ENCODE data around the gene UNC13A.

The UNC13A gene

DNA sequence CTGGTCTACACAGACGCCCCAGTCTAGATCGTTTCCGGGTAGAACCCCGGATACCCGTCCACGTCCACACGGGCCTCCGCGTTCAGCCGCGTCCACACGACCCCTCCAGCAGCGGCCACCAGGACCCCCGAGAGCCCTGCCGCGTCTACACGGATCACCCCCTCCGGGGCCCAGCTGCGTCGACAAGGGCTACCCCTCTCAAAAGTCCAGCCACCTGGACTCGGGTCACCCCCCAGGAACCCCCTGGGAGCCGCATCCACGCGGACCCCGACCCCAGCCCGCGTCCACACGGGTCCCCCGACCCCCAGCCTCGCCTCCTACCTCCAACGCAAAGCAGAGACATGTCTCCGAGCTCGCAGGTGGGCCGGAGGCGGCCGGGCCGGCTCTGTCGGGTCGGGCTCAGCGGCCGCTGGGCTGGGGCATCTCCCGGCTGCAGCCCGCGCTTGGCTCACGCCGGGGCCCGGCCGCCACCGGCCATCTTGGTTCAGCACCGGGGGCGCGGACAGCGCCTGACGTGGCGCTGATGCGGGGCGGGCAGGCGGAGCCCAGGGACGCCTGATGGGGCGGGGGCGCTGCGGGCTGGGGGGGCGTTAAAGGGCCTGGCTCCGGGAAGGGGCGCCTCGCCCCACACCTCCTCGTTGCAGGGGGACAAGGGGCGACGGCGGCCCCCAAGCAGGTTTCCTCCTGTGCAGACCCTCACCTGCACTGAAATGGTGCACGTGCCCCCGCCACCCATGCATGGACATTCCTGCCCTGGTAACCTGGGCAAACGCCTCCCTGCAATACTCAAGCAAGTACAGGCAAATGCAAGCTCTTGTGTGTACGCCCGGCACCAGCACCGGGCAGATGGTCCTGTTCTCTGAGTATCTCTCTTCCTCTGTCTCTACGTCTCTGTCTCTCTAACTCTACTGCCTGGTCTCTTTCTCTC, at the start of gene UNC13A:
UNC13A (minus strand) TSS at position 498 of the 928 bp plus-strand sequence; CDS start at position 343, 155 bp downstream.
- DNase-seq, result peak; percentile 78

DNA sequence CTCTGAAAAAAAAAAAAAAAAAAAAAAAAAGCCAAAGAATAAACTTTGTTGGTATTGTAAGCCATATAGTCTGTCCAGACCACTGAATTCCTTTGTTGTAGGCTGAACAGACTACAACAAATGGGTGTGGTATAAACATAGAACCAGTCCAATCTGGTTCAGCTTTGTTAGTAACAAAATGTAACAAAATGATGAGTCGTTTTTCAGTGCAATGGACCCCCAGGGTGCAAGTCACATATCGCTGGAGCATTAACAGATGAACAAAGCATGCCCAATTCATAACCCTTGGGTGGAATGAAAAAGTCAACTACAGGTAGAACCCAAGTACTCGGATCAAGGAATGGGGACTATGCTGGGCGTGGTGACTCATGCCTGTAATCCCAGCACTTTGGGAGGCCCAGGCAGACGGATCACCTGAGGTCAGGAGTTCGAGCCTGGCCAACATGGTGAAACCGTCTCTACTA, 49.6 kb upstream of the UNC13A start:
- DNase-seq, result no peak

DNA sequence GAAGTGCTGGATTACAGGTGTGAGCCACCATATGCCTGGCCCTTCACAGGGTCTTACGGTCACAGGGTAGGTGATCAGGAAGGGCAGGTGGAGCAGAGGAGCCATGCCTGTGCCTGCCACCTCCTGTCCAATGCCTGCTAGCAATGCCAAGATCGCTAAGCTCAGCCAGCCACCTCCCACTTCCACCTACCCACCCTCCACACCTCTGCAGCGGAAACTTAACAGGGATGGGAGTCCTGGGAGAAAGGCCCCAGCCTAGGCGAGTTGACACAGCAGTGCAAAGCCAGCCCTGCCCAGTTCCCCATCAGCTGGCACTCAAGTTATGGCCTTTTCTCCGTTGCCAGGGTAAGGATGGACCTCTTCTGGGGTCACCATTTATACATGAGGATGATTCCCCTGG, 47.3 kb upstream of the UNC13A start:
- DNase-seq, result no peak

DNA sequence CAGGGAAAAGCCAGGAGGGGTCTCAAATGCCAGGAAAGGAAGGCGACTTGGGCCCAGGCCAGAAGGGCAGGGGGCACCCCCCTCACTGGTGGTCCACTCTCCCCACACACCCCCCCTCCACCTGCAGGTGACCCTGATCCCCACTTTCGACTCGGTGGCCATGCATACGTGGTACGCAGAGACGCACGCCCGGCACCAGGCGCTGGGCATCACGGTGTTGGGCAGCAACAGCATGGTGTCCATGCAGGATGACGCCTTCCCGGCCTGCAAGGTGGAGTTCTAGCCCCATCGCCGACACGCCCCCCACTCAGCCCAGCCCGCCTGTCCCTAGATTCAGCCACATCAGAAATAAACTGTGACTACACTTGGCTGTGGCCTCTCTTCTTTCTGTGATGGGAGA, 46.0 kb upstream of the UNC13A start:
- no peak for DNase-seq

DNA sequence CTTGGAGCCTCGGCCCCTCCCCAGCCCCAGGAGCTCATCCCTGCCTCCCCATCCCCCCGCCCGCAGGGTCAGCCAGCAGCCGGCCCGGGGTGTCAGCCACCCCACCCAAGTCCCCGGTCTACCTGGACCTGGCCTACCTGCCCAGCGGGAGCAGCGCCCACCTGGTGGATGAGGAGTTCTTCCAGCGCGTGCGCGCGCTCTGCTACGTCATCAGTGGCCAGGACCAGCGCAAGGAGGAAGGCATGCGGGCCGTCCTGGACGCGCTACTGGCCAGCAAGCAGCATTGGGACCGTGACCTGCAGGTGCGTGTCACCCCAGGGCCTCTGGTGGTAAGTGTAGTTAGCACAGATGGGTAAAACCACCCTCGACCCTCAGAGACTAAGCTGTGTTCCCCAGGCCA, 45.0 kb upstream of the UNC13A start:
- DNase-seq, result no peak

DNA sequence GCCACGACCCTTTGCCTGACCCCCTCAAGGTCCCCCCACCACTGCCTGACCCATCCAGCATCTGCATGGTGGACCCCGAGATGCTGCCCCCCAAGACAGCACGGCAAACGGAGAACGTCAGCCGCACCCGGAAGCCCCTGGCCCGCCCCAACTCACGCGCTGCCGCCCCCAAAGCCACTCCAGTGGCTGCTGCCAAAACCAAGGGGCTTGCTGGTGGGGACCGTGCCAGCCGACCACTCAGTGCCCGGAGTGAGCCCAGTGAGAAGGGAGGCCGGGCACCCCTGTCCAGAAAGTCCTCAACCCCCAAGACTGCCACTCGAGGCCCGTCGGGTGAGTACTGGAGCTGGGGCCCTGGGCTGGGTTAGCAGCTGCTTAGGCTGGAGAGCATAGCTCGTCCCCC, 39.7 kb upstream of the UNC13A start:
- no peak for DNase-seq

DNA sequence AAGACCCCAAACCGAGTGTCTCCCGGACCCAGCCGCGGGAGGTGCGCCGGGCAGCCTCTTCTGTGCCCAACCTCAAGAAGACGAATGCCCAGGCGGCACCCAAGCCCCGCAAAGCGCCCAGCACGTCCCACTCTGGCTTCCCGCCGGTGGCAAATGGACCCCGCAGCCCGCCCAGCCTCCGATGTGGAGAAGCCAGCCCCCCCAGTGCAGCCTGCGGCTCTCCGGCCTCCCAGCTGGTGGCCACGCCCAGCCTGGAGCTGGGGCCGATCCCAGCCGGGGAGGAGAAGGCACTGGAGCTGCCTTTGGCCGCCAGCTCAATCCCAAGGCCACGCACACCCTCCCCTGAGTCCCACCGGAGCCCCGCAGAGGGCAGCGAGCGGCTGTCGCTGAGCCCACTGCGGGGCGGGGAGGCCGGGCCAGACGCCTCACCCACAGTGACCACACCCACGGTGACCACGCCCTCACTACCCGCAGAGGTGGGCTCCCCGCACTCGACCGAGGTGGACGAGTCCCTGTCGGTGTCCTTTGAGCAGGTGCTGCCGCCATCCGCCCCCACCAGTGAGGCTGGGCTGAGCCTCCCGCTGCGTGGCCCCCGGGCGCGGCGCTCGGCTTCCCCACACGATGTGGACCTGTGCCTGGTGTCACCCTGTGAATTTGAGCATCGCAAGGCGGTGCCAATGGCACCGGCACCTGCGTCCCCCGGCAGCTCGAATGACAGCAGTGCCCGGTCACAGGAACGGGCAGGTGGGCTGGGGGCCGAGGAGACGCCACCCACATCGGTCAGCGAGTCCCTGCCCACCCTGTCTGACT, 39.0 kb upstream of the UNC13A start:
- no peak for DNase-seq

DNA sequence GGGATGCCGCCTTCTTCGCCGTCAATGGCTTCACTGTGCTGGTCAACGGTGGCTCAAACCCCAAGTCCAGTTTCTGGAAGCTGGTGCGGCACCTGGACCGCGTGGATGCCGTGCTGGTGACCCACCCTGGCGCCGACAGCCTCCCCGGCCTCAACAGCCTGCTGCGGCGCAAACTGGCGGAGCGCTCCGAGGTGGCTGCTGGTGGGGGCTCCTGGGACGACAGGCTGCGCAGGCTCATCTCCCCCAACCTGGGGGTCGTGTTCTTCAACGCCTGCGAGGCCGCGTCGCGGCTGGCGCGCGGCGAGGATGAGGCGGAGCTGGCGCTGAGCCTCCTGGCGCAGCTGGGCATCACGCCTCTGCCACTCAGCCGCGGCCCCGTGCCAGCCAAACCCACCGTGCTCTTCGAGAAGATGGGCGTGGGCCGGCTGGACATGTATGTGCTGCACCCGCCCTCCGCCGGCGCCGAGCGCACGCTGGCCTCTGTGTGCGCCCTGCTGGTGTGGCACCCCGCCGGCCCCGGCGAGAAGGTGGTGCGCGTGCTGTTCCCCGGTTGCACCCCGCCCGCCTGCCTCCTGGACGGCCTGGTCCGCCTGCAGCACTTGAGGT, 38.1 kb upstream of the UNC13A start:
- DNase-seq, result no peak

DNA sequence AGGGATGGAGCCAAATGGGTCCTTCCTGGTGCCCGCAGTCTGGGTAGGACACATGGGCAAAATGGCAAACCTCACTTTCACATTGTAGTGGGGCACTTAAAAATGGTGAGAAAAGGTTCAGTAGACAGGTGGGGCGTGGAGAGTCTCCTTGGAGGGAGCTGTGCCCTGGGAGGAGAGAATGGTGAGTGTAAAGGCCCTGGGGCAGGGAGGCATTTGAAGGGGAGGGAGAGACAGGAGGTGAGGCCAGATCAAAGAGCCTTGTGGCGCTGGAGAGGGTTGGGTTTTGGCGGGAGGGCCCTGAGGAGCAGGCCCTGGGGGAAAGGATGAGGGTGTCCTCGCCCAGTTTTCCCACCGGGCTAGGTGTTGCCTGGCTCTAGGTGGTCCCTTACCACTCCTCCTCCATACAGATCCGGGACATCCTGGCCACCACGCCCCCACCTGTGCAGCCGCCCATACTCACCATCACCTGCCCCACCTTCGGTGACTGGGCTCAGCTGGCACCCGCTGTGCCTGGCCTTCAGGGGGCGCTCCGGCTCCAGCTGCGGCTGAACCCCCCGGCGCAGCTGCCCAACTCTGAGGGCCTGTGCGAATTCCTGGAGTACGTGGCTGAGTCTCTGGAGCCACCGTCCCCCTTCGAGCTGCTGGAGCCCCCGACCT, 37.4 kb upstream of the UNC13A start:
- no peak for DNase-seq

DNA sequence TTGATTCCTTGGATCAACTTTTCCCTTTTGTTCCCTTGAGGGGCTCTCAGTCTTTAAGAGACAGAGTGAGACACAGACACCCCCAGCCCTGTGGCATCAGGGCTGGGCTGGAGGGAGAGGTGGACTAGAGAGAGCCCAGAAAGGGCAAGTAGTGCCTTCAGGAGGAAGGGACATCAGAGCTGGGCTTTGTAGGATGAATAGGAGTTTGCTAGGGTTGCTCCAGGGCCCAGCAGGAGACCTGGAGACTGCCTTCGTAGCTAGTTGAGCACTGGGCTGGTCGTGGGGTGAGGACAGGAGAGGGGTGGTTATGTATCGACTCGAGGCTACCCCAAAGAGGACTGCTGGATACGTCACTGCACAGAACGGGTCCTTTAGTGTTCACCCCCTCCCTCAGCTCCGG, 36.5 kb upstream of the UNC13A start:
- no peak for DNase-seq

DNA sequence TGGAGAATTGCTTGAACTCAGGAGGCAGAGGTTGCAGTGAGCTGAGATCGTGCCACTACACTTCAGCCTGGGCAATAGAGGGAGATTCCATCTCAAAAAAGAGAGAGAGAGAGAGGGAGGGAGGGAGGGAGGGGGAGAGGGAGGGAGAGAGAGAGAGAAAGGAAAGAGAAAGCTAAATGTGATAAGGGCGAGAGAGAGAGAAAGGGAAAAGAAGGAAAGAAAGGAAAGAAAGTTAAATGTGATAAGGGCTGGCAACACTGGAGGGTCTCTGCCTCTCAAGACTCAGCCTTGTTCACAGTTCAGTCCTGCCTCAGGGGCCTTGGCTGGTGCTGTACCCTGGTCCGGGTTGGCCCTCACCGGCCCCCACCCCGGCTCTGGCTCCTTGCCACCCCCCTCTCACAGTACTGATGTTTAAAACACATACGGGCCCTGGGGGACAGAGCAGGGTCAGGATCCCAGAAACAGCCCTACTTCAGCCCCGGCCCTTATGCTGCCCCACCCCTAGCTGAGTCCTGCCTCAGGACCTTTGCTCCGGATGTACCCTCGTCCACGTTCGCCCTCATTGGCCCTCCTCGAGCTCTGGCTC, 34.6 kb upstream of the UNC13A start:
- no peak for DNase-seq

DNA sequence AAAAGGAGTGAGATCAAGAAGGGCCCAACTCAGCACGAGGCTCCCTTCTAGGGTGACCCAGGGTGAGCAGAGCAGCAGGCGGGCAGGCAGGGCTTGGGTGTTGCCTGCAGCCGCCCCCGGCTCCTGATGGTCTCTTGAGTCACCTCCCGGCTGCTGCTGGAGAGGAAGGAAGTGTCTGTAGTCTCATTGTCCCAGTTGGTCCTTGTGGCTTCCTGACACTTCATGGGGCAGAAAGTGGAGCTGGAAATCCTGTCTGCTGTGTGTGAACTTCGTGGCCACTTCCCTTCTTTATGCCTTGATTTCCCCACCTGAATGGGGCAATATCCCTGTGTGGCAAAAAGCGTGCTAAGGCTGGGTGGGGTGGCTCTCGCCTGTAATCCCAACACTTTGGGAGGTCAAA, 33.7 kb upstream of the UNC13A start:
- no peak for DNase-seq

DNA sequence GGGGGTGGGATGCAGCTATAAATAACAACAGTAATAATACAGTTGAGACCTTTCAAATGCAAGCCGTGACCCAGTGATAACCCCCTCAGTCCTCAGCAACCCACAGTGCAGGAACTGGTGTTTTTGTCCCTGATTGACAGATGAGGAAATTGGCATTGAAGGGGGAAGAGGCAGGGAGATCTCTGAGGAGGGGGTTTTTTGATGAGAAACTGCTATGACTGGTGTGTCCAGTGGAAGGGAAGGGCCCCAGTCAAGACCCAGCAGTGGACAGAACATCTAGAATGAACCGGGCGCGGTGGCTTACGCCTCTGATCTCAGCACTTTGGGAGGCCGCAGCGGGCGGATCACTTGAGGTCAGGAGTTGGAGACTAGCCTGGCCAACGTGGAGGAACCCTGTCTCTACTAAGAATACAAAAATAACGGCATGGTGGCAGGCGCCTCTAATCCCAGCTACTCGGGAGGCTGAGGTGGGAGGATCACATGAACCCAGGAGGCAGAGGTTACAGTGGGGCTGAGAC, 33.0 kb upstream of the UNC13A start:
- DNase-seq, result no peak

DNA sequence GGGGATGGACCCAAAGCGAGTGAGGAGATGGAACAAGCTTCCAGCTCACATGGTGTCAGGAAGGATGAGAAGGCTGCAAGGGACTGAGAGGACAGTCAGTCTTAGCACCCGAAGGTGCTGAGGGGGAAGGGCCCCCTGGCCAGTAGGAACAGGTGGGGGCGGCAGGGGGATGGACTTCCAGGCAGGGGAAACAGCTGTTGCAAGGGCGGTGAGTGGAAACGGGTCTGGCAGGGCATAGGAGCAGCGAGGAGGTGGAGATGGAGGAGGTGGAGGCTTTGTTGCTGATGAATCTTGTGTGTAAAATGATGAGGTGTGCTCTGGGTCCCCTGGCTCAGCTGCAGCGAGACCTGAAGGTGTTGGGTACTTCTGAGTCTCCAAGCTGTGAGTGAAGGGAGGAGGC, 32.3 kb upstream of the UNC13A start:
- no peak for DNase-seq

DNA sequence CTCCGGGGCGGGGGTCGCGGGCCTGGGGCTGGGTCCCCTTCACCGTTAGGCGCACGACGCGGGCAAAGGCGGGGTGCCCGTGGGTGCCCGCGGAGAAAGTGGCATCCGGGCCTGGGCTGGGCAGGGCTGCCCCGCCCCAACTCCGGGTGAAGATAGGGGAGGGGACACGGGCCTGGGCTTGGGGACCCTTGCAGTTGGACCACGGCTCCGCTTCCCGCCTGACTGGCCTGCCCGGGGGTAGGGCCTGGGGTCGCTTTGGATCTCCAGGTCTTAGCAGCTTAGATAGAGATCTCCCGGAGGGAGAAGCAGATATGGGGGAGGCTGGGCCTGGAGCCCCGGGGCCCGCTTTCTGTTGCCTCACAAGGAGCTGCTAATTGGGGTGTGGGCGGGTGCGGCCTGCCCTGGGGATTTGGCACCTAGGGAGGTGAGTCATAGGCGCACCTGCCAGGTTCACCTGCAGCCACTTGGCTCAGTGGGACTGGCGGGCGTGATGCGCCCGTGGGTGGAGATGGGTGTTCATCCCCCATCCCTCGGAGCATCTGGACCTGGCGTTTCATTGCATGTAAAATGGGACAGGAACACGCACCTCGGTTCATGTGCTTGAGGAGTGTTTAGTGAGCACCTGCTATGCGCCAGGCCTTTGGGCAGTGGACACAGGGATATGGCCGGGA, 31.7 kb upstream of the UNC13A start:
- DNase-seq, result peak; percentile 74

DNA sequence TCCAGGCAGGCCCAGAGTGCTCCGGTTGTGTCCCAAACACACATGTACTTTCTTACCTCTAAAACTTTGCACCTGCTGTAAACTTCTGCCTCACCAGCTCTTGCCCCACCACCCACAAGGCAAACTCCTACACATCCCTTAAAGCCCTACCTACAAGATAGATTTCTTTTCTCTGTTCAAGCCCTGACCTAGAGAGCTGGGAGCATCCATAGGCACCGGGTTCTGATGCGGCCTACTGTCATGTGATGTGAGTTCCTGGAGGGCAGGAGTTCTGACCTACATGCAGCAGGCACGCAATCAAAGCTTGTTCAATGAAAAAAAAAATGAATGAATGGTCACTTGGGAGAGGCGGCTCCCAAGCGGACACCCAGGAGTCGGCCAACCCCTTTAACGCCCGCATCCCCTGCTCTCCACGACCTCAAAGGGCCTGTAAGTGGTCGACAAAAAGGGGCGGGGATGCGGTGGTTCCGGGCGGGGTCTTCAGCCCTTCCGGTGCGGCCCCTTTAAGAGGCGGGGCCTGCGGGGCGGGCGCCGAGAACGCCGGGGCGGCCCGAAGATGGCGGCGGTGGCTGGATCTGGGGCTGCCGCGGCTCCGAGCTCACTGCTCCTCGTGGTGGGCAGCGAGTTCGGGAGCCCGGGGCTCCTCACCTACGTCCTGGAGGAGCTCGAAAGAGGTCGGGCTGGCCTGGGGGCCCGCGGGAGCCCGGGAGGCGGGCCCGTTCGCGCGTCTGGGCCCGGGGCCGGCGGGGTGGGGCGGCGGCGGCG, 31.0 kb upstream of the UNC13A start, which contains the start of gene MAP1S:
MAP1S (plus strand) TSS at position 534 of the 765 bp plus-strand sequence; CDS start at position 557, 23 bp downstream.
- DNase-seq, result peak; percentile 88

DNA sequence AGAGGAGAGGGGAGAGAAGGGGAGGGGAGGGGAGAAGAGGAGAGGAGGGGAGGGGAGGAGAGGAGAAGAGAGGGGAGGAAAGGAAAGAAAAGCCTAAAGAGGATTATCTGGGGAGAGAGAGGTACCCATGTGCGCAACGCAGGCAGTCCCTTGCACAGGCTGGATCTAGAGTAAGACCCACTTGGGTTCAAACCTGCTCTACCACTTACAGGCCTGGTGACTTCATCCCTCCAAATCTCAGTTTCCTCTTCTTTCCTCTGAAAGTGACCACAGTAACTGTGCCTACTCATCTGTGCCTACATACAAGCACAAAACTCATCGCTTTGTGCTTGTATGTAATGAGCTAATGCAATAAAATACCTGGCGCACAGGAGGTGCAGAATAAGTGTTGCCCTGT, 30.4 kb upstream of the UNC13A start:
- DNase-seq, result no peak

DNA sequence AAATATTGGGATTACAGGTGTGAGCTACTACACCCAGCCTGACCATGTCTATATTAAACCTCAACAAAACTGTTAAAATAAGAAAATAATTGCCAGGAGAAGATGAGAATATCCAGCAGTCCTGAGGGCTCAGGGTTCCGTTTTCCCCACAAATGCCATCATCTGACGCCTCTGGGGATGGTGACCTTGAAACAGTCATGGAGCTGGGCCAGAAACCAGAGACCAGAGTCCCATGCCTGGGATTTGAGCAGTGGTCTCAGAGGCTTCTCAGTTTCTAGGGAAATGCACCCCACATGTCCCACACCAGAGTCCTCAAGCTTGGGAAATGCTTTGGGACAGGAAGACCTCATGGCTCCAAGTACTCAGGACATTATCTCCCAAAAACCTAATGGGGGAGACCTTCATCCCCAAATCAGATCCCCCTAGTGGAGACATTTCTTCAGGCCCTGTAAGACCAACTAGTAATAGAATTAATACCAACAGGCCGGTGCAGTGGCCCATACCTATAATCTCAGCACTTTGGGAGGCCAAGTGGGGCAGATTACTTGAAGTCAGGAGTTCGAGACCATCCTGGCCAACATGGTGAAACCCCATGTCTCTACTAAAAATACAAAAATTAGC, 28.3 kb upstream of the UNC13A start:
- DNase-seq, result no peak

DNA sequence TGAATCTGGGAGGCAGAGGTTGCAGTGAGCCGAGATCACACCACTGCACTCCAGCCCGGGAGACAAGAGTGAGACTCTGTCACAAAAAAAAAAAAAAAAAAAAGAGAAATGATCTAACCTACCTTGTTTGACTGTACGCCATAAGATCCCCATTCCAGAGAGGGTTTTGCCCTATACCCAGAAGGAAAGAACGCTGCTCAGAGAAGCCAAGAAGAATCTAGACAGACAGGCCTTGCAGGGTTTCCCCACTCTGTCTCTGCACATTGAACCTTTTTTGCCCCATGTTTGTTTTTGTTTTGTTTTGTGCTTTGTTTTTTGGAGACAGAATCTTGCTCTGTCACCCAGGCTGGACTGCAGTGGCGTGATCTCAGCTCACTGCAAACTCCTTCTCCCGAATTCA, 23.7 kb upstream of the UNC13A start:
- no peak for DNase-seq

DNA sequence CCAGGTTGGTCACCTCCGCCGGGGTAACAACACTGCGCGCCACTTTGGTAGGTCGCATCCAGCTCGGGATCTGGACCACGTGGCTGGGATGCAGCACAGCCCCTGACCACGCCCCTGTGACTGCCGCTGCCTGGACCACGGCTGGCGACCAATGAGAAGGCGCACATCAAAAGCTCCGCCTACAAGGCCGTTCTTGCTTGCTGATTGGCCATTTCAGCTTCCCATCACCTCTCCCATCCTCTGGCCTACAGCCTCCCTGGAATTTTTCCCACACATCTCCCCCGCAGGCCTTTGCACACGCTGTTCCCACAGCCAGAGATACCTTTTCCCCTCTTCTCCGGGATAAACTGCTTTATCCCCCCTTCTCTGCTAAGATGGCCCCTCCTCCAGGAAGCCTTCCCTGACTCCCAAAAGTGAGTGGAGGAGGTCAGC, 18.6 kb upstream of the UNC13A start:
- DNase-seq, result no peak
